Thyroid gland (tissue), 4 donors: ENCODE data around the gene ADARB2. TPM values are rescaled to one million over a fixed set of nuclear protein-coding genes. Genes with fewer than 3 reads are reported as not detected.

Experiments
- DNase-seq, 2 donors: peaks; one replicate each; pipeline ENCODE4 v3.0.0-alpha.2; 2019
- H3K27ac ChIP-seq, 3 donors: fragments of 200-600 bp; sonication (generic); 1 replicate in 2 of 3; 2 replicates in 1 of 3; pipeline ENCODE4 v1.5.1; 2016 to 2019; ENCODE audit warnings: mild to moderate bottlenecking in 1 of 3, moderate library complexity in 1 of 3
- H3K27me3 ChIP-seq: fragments of 200-600 bp; sonication (generic); one replicate; pipeline ENCODE4 v1.5.1; 2019
- H3K36me3 ChIP-seq, 2 donors: fragments of 200-600 bp; sonication (generic); one replicate each; pipeline ENCODE4 v1.5.1; 2016 to 2019
- H3K4me1 ChIP-seq, 2 donors: fragments of 200-600 bp; sonication (generic); one replicate each; pipeline ENCODE4 v1.5.1; 2017 to 2019
- H3K4me3 ChIP-seq, 3 donors: fragments of 200-600 bp; sonication (generic); replicated peaks in 1 of 3; 1 replicate in 2 of 3; 2 replicates in 1 of 3; pipeline ENCODE4 v1.5.1; 2016; ENCODE audit warnings: mild to moderate bottlenecking in 1 of 3
- H3K9me3 ChIP-seq: fragments of 200-600 bp; sonication (generic); one replicate; pipeline ENCODE4 v1.5.1; 2017
- CTCF ChIP-seq, 6 experiments: fragments of 200-600 bp in 3 of 6; fragments of 450-650 bp in 3 of 6; sonication (generic) in 3 of 6; IDR thresholded peaks; one replicate each; pipeline ENCODE4 v1.5.1; 2016 to 2019; ENCODE audit warnings: antibody characterized with exemption in 6 of 6, mild to moderate bottlenecking in 2 of 6, inconsistent platforms in 1 of 6, moderate library complexity in 1 of 6
- POLR2A ChIP-seq, 2 donors: fragments of 450-650 bp; IDR thresholded peaks; one replicate each; pipeline ENCODE4 v1.6.1; 2017; ENCODE audit warnings: antibody characterized with exemption in 2 of 2, mild to moderate bottlenecking in 2 of 2, moderate library complexity in 1 of 2
- WGBS, 2 donors: methylation state at CpG; one replicate each; pipeline ENCODE4 v1.1.5; 2017; 5-methylcytosine and 5-hydroxymethylcytosine counted together
- intact Hi-C: fragments of 100-400 bp; cut with DNase I; formaldehyde crosslinking; loops from one replicate; pipeline ENCODE4 v1.15.1; 2023
- total RNA-seq, 4 donors: library from RNA; depleted of rRNA; stranded (reverse); fragments of >200 nt; gene quantifications; one replicate each; pipeline ENCODE4 v1.2.3, GENCODE V29; 2016

The ADARB2 gene
- total RNA-seq, 4 donors from 2014 or later = 0.08 to 0.15 TPM; not detected in 2

- intact Hi-C loops = no loop called here
Observed at GRCh38 chr10:1410032-1410431, 327.3 kb downstream of the ADARB2 start.

GRCh38 chr10:1409392-1409791, 327.9 kb downstream of the ADARB2 start:
- Histone ChIP-seq H3K36me3 (no peaks in the 10 kb centered on the region), H3K27me3 (no peaks in the 10 kb centered on the region), H3K4me1 (no peaks in the 10 kb centered on the region), H3K9me3 (no peaks in the 10 kb centered on the region), H3K4me3 (no peak overlapping the region), H3K27ac (no peak overlapping the region)
- no peak for DNase-seq
- TF ChIP-seq POLR2A (IDR thresholded peaks at IDR 0.05) (no peak), CTCF (IDR thresholded peaks at IDR 0.05) (no peak)
- 76 to 82% methylated on average over 12 to 16 of the region's 16 CpGs for WGBS, 2 donors
- intact Hi-C loops = no loop called here

More at GRCh38 chr10:1410032-1410431, 327.3 kb downstream of the ADARB2 start:
- Histone ChIP-seq H3K9me3 (no peaks in the 10 kb centered on the region), H3K4me1 (no peaks in the 10 kb centered on the region), H3K27ac (no peak overlapping the region), H3K27me3 (no peaks in the 10 kb centered on the region), H3K36me3 (no peaks in the 10 kb centered on the region), H3K4me3 (no peak overlapping the region)
- DNase-seq = no peak
- WGBS, 2 donors = 92 to 94% methylated on average over 10 to 11 of the region's 11 CpGs
- TF ChIP-seq CTCF (IDR thresholded peaks at IDR 0.05) (no peak), POLR2A (IDR thresholded peaks at IDR 0.05) (no peak)

GRCh38 chr10:1408651-1409367, 328.5 kb downstream of the ADARB2 start:
- no peaks in the 10 kb centered on the region for H3K4me1 ChIP-seq
- H3K9me3 ChIP-seq = no peaks in the 10 kb centered on the region
- WGBS, 2 donors = 87 to 91% methylated on average over 17 to 20 of the region's 26 CpGs
- TF ChIP-seq POLR2A (IDR thresholded peaks at IDR 0.05) = no peak
- TF ChIP-seq CTCF (IDR thresholded peaks at IDR 0.05) = no peak
- DNase-seq = no peak
- H3K4me3 ChIP-seq = no peak overlapping the region
- H3K27me3 ChIP-seq = no peaks in the 10 kb centered on the region
- intact Hi-C loops = no loop called here
- H3K36me3 ChIP-seq = no peaks in the 10 kb centered on the region
- no peak overlapping the region for H3K27ac ChIP-seq

- Histone ChIP-seq H3K27ac (no peak overlapping the region), H3K36me3 (no peaks in the 10 kb centered on the region), H3K9me3 (no peaks in the 10 kb centered on the region), H3K4me1 (no peaks in the 10 kb centered on the region), H3K4me3 (no peak overlapping the region), H3K27me3 (no peaks in the 10 kb centered on the region)
- intact Hi-C loops = no loop called here
- TF ChIP-seq CTCF (IDR thresholded peaks at IDR 0.05) = no peak
- no peak for TF ChIP-seq POLR2A (IDR thresholded peaks at IDR 0.05)
- 74 to 75% methylated on average over 17 to 23 of the region's 25 CpGs for WGBS, 2 donors
- no peak for DNase-seq
Observed at GRCh38 chr10:1406967-1407945, 330.1 kb downstream of the ADARB2 start.
